Hepatocyte (in vitro differentiated cells): Measurements from ENCODE around the gene TFIP11.

ENCODE experiments used
- CTCF ChIP-seq: fragments of 200-600 bp; sonication (generic); IDR thresholded peaks from 2 replicates; pipeline ENCODE4 v1.5.1; 2016; ENCODE audit warnings: antibody characterized with exemption, mild to moderate bottlenecking; ENCODE audit not compliant: poor library complexity
- EZH2 ChIP-seq: fragments of 200-600 bp; sonication (generic); IDR thresholded peaks from 2 replicates; pipeline ENCODE4 v1.6.1; 2016; ENCODE audit warnings: antibody characterized with exemption, mild to moderate bottlenecking, borderline replicate concordance
- EZH2phosphoT487 ChIP-seq: fragments of 200-600 bp; sonication (generic); IDR thresholded peaks from one replicate; pipeline ENCODE4 v1.6.1; 2018; ENCODE audit warnings: antibody characterized with exemption, mild to moderate bottlenecking, low read depth, moderate library complexity; ENCODE audit not compliant: unreplicated experiment, severe bottlenecking

- TF ChIP-seq EZH2 (no peak), CTCF (no peak), EZH2phosphoT487 (no peak)
Measured at GRCh38 chr22:26536056-26536761, 23.9 kb upstream of the TFIP11 start.
